ENCODE data around the gene BLTP1. TPM values are rescaled to one million over a fixed set of nuclear protein-coding genes. Genes with fewer than 3 reads are reported as not detected.

BLTP1 gene
- total RNA-seq, 1 donor from 2014 or later: 32.2 TPM

- no peak for TF ChIP-seq CTCF (IDR thresholded peaks at IDR 0.05; ENCODE audit: borderline replicate concordance)
- no peaks in the 10 kb centered on the region for H3K36me3 ChIP-seq
- H3K27ac ChIP-seq (replicated peaks): no peak overlapping the region
- intact Hi-C loops (cut with micrococcal nuclease): no loop called here
- H3K9me3 ChIP-seq (replicated peaks): peaks cover 24% of the 10 kb centered on the region
- no peaks in the 10 kb centered on the region for H3K4me1 ChIP-seq
- H3K4me3 ChIP-seq: no peak overlapping the region
- DNase-seq: no peak
- no peaks in the 10 kb centered on the region for H3K27me3 ChIP-seq (ENCODE audit: low read depth)
Observed at GRCh38 chr4:122118243-122118642, 33.9 kb upstream of the BLTP1 start.

GRCh38 chr4:122119739-122120138, 32.4 kb upstream of the BLTP1 start:
- H3K27ac ChIP-seq (replicated peaks): no peak overlapping the region
- H3K4me3 ChIP-seq: no peak overlapping the region
- no peaks in the 10 kb centered on the region for H3K36me3 ChIP-seq
- no peaks in the 10 kb centered on the region for H3K27me3 ChIP-seq (ENCODE audit: low read depth)
- no peaks in the 10 kb centered on the region for H3K4me1 ChIP-seq
- no peak for TF ChIP-seq CTCF (IDR thresholded peaks at IDR 0.05; ENCODE audit: borderline replicate concordance)
- intact Hi-C loops (cut with micrococcal nuclease): no loop called here
- no peak for DNase-seq
- H3K9me3 ChIP-seq (replicated peaks): peaks cover 29% of the 10 kb centered on the region

DNA sequence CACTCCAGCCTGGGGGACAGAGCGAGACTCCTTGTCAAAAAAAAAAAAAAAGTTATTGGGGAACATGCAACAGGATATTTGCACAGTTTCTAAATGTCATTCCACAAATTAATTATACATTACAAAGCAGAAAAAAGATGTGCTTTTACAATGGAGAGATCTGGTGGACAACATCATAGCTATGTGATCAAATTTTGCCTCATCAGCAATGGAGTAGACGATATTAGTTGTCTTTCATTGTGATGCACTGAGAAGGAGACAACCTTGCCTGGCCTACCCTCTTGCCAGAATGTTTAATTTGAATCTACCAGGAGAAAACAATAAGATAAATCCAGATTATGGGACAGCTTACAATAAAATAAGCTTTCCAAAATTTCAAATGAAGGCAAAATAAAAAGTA, 30.5 kb upstream of the BLTP1 start:
- Histone ChIP-seq H3K36me3 (no peaks in the 10 kb centered on the region), H3K9me3 (replicated peaks) (peaks cover 29% of the 10 kb centered on the region), H3K27me3 (ENCODE audit: low read depth) (no peaks in the 10 kb centered on the region), H3K4me3 (no peak overlapping the region), H3K4me1 (no peaks in the 10 kb centered on the region), H3K27ac (replicated peaks) (no peak overlapping the region)
- intact Hi-C loops (cut with micrococcal nuclease): no loop called here
- no peak for TF ChIP-seq CTCF (IDR thresholded peaks at IDR 0.05; ENCODE audit: borderline replicate concordance)
- DNase-seq: no peak

- H3K27me3 ChIP-seq (ENCODE audit: low read depth): no peaks in the 10 kb centered on the region
- H3K27ac ChIP-seq (replicated peaks): no peak overlapping the region
- no peaks in the 10 kb centered on the region for H3K36me3 ChIP-seq
- no peaks in the 10 kb centered on the region for H3K4me1 ChIP-seq
- H3K9me3 ChIP-seq (replicated peaks): peaks cover 29% of the 10 kb centered on the region
- no peak overlapping the region for H3K4me3 ChIP-seq
- DNase-seq: no peak
- intact Hi-C loops (cut with micrococcal nuclease): no loop called here
- no peak for TF ChIP-seq CTCF (IDR thresholded peaks at IDR 0.05; ENCODE audit: borderline replicate concordance)
Observed at GRCh38 chr4:122122083-122122482, 30.0 kb upstream of the BLTP1 start.

- Histone ChIP-seq H3K36me3 (no peaks in the 10 kb centered on the region), H3K4me3 (no peak overlapping the region), H3K27ac (replicated peaks) (no peak overlapping the region), H3K27me3 (ENCODE audit: low read depth) (peaks cover 4% of the 10 kb centered on the region), H3K4me1 (no peaks in the 10 kb centered on the region), H3K9me3 (replicated peaks) (no peaks in the 10 kb centered on the region)
- DNase-seq: no peak
- TF ChIP-seq CTCF (IDR thresholded peaks at IDR 0.05; ENCODE audit: borderline replicate concordance): no peak
- intact Hi-C loops (cut with micrococcal nuclease): no loop called here
Observed at GRCh38 chr4:122129061-122129460, 23.1 kb upstream of the BLTP1 start.
